Activated T-cell treated with anti-CD3 and anti-CD28 coated beads, Interleukin-2, amount 50 U/mL, for 72 hours (primary cell): ENCODE data around the gene MED28. TPM values are rescaled to one million over a fixed set of nuclear protein-coding genes. Genes with fewer than 3 reads are reported as not detected.
A peak's percentile ranks its signal among the peaks of the same experiment; 100 is the strongest.
"Not testable (repeated sequence)": the region's sequence is repeated elsewhere in the genome, so short reads cannot be mapped to it uniquely, and the experiment has no call there.

Experiments
- ATAC-seq, 2 donors: fragments of 150-1000 bp; cut with Tn5 transposase; replicated peaks in 1 of 2; 2 replicates each; pipeline ENCODE4 v1.10.0; 2021; ENCODE audit warnings: moderate library complexity in 2 of 2, mild to moderate bottlenecking in 1 of 2
- DNase-seq, 2 donors: peaks; one replicate each; pipeline ENCODE4 v3.0.0; 2021 to 2022; ENCODE audit warnings: mixed read lengths in 1 of 2
- H3K27ac Mint-ChIP-seq: one replicate; pipeline ENCODE4 v1.8.0; 2022; ENCODE audit warnings: mild to moderate bottlenecking, moderate library complexity, mixed read lengths
- H3K27me3 Mint-ChIP-seq: one replicate; pipeline ENCODE4 v1.8.0; 2022; ENCODE audit warnings: low read depth, mixed read lengths
- H3K36me3 Mint-ChIP-seq, 2 donors: one replicate each; pipeline ENCODE4 v1.8.0; 2022; ENCODE audit warnings: mixed read lengths in 2 of 2, mild to moderate bottlenecking in 1 of 2; ENCODE audit not compliant: insufficient read depth in 2 of 2
- H3K4me1 Mint-ChIP-seq: one replicate; pipeline ENCODE4 v1.8.0; 2022; ENCODE audit warnings: low read depth, mixed read lengths
- H3K4me3 Mint-ChIP-seq, 2 donors: one replicate each; pipeline ENCODE4 v1.8.0; 2022; ENCODE audit warnings: mild to moderate bottlenecking in 2 of 2, mixed read lengths in 2 of 2, moderate library complexity in 2 of 2
- H3K9me3 Mint-ChIP-seq, 2 donors: one replicate each; pipeline ENCODE4 v1.8.0; 2022; ENCODE audit warnings: mixed read lengths in 2 of 2
- total RNA-seq, 2 donors: library from RNA; stranded (reverse); gene quantifications; one replicate each; pipeline ENCODE4 v1.2.3, GENCODE V29; 2022

The MED28 gene
- total RNA-seq, 2 donors from 2014 or later: 38.6 to 44.5 TPM

GRCh38 chr4:17659196-17659595 lies 44.8 kb downstream of the MED28 start:
- not testable (repeated sequence) for H3K27me3 Mint-ChIP-seq, H3K4me1 Mint-ChIP-seq, H3K36me3 Mint-ChIP-seq

GRCh38 chr4:17662694-17663093 lies 48.3 kb downstream of the MED28 start:
- Mint-ChIP-seq H3K27ac (no peak overlapping the region), H3K4me3 (no peak overlapping the region), H3K9me3 (no peaks in the 10 kb centered on the region), H3K36me3 (no peaks in the 10 kb centered on the region), H3K27me3 (no peaks in the 10 kb centered on the region), H3K4me1 (peaks cover 9% of the 10 kb centered on the region)
- peak in 1 of 2 donors; percentile 30 for ATAC-seq
- no peak for DNase-seq

More at GRCh38 chr4:17659196-17659595, 44.8 kb downstream of the MED28 start:
- not testable (repeated sequence) for ATAC-seq, H3K4me3 Mint-ChIP-seq, H3K27ac Mint-ChIP-seq, DNase-seq, H3K9me3 Mint-ChIP-seq

GRCh38 chr4:17664755-17665154 lies 50.3 kb downstream of the MED28 start:
- H3K4me3 Mint-ChIP-seq: no peak overlapping the region
- no peaks in the 10 kb centered on the region for H3K36me3 Mint-ChIP-seq
- H3K27me3 Mint-ChIP-seq: no peaks in the 10 kb centered on the region
- peaks cover 9% of the 10 kb centered on the region for H3K4me1 Mint-ChIP-seq
- no peaks in the 10 kb centered on the region for H3K9me3 Mint-ChIP-seq
- DNase-seq (peak in 1 of 2 donors; percentile 3), ATAC-seq (peak; percentile 62 to 67)
- H3K27ac Mint-ChIP-seq: no peak overlapping the region

- Mint-ChIP-seq H3K4me3 (no peak overlapping the region), H3K27me3 (no peaks in the 10 kb centered on the region), H3K27ac (no peak overlapping the region), H3K36me3 (no peaks in the 10 kb centered on the region), H3K4me1 (peaks cover 9% of the 10 kb centered on the region), H3K9me3 (no peaks in the 10 kb centered on the region)
- ATAC-seq (no peak), DNase-seq (no peak)
Observed at GRCh38 chr4:17665346-17665745, 50.9 kb downstream of the MED28 start.

- no peak for DNase-seq
- Mint-ChIP-seq H3K27ac (no peak overlapping the region), H3K4me3 (no peak overlapping the region), H3K27me3 (peaks cover 5% of the 10 kb centered on the region), H3K4me1 (peaks cover 9% of the 10 kb centered on the region), H3K36me3 (no peaks in the 10 kb centered on the region), H3K9me3 (peaks cover 0 to under 1% of the 10 kb centered on the region in 2 donors)
- no peak for ATAC-seq
Observed at GRCh38 chr4:17665852-17666251, 51.4 kb downstream of the MED28 start.

- no peak for DNase-seq
Observed at GRCh38 chr4:17667253-17667652, 52.8 kb downstream of the MED28 start.

GRCh38 chr4:17667653-17668201 lies 53.3 kb downstream of the MED28 start:
- ATAC-seq (no peak), DNase-seq (no peak)
- Mint-ChIP-seq H3K27me3 (peaks cover 16% of the 10 kb centered on the region), H3K9me3 (peaks cover 2 to 7% of the 10 kb centered on the region in 2 donors), H3K36me3 (peaks cover 4 to 7% of the 10 kb centered on the region in 2 donors), H3K4me3 (no peak overlapping the region), H3K27ac (no peak overlapping the region), H3K4me1 (peaks cover 9% of the 10 kb centered on the region)

More at GRCh38 chr4:17667253-17667652, 52.8 kb downstream of the MED28 start:
- Mint-ChIP-seq H3K36me3 (peaks cover 4 to 7% of the 10 kb centered on the region in 2 donors), H3K27me3 (peaks cover 14% of the 10 kb centered on the region), H3K9me3 (peaks cover 2 to 7% of the 10 kb centered on the region in 2 donors), H3K4me1 (peaks cover 9% of the 10 kb centered on the region), H3K4me3 (no peak overlapping the region), H3K27ac (no peak overlapping the region)
- no peak for ATAC-seq

GRCh38 chr4:17670423-17670822 lies 56.0 kb downstream of the MED28 start:
- DNase-seq (no peak), ATAC-seq (no peak)
- no peak overlapping the region for H3K4me3 Mint-ChIP-seq
- peaks cover 20% of the 10 kb centered on the region for H3K27me3 Mint-ChIP-seq
- no peak overlapping the region for H3K27ac Mint-ChIP-seq
- peaks cover 2 to 7% of the 10 kb centered on the region in 2 donors for H3K9me3 Mint-ChIP-seq
- peaks cover 4 to 7% of the 10 kb centered on the region in 2 donors for H3K36me3 Mint-ChIP-seq
- H3K4me1 Mint-ChIP-seq: no peaks in the 10 kb centered on the region

- ATAC-seq: no peak
Observed at GRCh38 chr4:17680559-17681280, 66.3 kb downstream of the MED28 start.

GRCh38 chr4:17681281-17682221 lies 67.1 kb downstream of the MED28 start:
- H3K27ac Mint-ChIP-seq: no peak overlapping the region
- H3K36me3 Mint-ChIP-seq: no peaks in the 10 kb centered on the region
- no peak for ATAC-seq
- no peak for DNase-seq
- no peak overlapping the region for H3K4me3 Mint-ChIP-seq
- H3K4me1 Mint-ChIP-seq: no peaks in the 10 kb centered on the region
- no peaks in the 10 kb centered on the region for H3K27me3 Mint-ChIP-seq
- H3K9me3 Mint-ChIP-seq: no peaks in the 10 kb centered on the region

More at GRCh38 chr4:17680559-17681280, 66.3 kb downstream of the MED28 start:
- Mint-ChIP-seq H3K27ac (no peak overlapping the region), H3K9me3 (no peaks in the 10 kb centered on the region), H3K4me3 (no peak overlapping the region), H3K4me1 (no peaks in the 10 kb centered on the region), H3K36me3 (no peaks in the 10 kb centered on the region), H3K27me3 (no peaks in the 10 kb centered on the region)
- DNase-seq: no peak

- Mint-ChIP-seq H3K36me3 (no peaks in the 10 kb centered on the region), H3K9me3 (no peaks in the 10 kb centered on the region), H3K27ac (no peak overlapping the region), H3K4me1 (no peaks in the 10 kb centered on the region), H3K27me3 (no peaks in the 10 kb centered on the region), H3K4me3 (no peak overlapping the region)
- no peak for ATAC-seq
- DNase-seq: no peak
Observed at GRCh38 chr4:17682222-17682566, 67.8 kb downstream of the MED28 start.
